ENCODE measurements around the gene NFE2L3.
A peak's percentile ranks its signal among the peaks of the same experiment; 100 is the strongest.

DNA sequence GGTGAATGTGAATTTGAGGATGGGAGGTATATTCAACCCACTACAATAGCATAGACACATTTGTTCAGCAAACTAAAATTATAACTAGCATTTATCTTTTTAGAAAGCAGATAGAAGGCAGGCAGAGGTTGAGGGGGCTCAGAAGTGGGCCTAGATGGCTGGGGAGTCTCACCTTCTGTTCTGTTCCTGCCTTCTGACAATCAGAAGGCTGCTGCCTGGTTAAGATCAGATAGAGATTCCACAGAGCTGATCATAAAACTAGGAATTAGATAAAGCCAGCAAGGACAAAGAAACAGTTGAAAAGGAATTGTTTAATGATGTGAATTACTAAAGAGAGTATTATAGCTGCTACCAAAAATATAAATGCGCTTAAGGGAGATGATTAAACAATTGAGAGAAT, 11.6 kb upstream of the NFE2L3 start:
- TF ChIP-seq GATA3 (IDR thresholded peaks at IDR 0.05; ENCODE audit: low read depth, low read length) (peak; percentile 70), GATA2 (IDR thresholded peaks at IDR 0.05; ENCODE audit: low read depth, low read length) (peak; percentile 80)

Data from SH-SY5Y (cell line).